HG03565 (cell line): Measurements from ENCODE around the gene WFS1.

Experiments
- ATAC-seq: cut with Tn5 transposase; IDR thresholded peaks from one replicate; pipeline ENCODE4 v1.9.1; 2021; ENCODE audit warnings: mild to moderate bottlenecking, moderate library complexity; ENCODE audit not compliant: unreplicated experiment

Gene WFS1

DNA sequence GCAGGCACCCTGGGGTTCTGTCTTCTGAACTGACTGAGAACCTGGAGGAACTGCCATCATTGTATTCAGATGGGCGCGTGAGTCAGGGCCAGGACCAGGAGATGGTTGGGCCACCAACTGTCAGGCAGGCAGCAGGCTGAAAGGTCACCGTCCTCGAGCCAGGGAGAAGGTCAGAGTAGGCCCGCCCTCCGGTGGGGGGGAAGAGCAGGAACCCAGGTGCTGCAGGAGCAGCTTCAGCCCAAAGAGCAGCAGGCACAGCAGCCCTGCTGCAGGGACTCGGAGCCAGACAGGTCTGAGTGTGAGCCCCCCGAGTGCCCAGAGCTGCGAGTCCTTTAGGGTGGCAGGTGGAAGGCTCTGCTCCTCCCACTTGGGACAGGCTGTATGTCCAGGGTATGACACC, 26.4 kb downstream of the WFS1 start:
- no peak for ATAC-seq

DNA sequence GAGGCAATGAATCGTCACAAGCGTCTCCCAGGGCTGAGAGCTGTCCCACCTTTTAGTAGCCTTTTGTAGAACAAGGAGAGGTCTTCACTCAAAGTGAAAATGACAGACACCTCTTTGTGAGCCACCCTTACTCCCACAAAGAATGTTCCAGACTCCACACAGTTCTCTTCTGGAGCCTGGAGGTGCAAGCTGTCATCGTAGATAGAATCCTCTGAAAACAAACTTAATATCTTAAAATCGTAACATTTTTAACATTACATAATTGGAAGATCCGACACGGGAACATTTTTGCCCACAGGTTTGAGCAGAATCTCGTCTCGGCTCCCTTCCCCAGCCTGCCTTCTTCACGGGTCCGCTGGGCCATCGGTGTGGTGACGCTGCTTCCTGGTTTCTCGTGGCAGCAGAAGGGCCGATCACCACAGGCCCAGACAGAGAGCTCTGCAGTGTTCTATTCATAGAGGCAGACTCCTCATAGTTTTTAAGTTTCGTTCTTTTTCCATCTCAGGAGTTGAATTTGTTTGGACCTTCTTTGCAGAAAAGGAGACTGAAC, 27.7 kb downstream of the WFS1 start:
- no peak for ATAC-seq

DNA sequence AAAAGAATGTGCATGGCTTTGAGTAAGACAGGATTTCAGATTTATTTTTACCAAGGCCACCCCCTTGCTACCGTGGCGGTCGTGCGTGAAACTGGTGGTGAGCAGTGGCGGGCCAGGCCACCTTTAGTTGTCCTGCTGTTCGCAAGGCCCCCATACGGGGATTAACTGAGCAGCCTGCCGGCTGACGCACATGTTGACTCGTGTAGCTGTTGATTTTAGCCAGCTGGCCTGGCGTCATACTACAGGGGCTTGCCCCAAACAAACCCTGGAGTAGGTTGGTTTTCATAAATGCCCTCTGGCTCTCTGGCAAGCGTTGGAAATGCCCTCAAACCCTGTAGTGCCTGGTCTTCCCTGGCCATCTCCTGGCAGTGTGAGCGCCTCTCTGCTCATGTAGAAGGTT, 28.4 kb downstream of the WFS1 start:
- ATAC-seq = no peak

DNA sequence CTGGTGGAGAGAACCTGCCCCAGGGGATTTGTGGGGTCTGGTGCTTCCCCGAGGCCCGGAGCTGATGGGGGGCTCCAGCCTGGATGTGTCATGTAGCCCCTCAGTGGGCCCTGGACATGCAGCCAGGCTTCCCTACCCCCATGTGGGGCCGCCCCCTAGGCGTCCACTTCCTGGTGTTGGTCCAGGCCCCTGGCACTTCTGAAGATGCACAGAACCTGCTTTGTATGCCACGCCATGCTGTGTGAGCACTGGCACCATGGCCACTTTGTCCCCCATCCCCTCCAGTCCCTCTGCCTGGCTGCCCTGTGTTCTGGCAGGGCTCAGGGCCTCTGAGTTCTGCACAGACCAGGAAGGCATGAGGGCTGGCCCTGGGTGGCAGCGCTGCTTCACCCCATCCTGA, 29.2 kb downstream of the WFS1 start:
- no peak for ATAC-seq

DNA sequence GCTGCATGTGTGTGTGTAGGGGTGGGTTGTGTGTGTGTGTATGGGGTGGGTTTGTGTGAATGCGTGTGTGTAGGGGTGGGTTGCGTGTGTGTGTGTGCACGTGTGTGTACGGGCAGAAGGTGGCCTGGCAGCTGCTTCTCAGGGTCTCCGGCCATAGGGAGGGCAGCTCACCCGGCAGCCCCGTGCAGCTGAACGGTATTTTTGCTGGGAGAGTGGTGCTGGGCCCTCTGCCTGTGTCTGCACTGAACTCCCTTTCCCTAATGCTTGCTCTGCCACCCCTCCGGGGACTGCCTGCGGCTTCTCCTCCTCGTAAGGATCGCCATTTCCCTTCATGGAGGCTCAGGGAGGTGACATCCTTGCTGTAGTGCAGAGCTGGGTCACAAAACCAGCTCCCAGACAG, 30.2 kb downstream of the WFS1 start:
- ATAC-seq = no peak

DNA sequence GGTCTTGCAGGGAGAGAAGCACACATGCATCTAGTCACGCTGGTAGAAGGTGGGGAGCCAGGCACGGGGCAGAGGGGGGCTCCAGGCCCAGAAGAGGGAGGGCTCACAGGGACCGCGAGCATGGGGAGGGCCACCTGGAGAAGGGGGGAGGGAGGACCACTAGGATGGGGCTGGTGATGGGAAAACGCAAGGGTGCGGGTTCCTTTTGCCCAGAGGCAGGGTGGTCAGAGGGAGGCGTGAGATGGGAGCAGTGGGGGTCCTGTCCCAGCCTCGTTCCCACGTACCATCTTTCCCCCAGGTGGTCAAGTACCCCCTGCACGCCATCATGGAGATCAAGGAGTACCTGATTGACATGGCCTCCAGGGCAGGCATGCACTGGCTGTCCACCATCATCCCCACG, 30.7 kb downstream of the WFS1 start:
- no peak for ATAC-seq

DNA sequence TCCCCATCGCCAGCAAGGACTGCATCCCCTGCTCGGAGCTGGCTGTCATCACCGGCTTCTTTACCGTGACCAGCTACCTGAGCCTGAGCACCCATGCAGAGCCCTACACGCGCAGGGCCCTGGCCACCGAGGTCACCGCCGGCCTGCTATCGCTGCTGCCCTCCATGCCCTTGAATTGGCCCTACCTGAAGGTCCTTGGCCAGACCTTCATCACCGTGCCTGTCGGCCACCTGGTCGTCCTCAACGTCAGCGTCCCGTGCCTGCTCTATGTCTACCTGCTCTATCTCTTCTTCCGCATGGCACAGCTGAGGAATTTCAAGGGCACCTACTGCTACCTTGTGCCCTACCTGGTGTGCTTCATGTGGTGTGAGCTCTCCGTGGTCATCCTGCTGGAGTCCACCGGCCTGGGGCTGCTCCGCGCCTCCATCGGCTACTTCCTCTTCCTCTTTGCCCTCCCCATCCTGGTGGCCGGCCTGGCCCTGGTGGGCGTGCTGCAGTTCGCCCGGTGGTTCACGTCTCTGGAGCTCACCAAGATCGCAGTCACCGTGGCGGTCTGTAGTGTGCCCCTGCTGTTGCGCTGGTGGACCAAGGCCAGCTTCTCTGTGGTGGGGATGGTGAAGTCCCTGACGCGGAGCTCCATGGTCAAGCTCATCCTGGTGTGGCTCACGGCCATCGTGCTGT, 31.5 kb downstream of the WFS1 start:
- no peak for ATAC-seq

DNA sequence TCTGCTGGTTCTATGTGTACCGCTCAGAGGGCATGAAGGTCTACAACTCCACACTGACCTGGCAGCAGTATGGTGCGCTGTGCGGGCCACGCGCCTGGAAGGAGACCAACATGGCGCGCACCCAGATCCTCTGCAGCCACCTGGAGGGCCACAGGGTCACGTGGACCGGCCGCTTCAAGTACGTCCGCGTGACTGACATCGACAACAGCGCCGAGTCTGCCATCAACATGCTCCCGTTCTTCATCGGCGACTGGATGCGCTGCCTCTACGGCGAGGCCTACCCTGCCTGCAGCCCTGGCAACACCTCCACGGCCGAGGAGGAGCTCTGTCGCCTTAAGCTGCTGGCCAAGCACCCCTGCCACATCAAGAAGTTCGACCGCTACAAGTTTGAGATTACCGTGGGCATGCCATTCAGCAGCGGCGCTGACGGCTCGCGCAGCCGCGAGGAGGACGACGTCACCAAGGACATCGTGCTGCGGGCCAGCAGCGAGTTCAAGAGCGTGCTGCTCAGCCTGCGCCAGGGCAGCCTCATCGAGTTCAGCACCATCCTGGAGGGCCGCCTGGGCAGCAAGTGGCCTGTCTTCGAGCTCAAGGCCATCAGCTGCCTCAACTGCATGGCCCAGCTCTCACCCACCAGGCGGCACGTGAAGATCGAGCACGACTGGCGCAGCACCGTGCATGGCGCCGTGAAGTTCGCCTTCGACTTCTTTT, 32.2 kb downstream of the WFS1 start:
- no peak for ATAC-seq

DNA sequence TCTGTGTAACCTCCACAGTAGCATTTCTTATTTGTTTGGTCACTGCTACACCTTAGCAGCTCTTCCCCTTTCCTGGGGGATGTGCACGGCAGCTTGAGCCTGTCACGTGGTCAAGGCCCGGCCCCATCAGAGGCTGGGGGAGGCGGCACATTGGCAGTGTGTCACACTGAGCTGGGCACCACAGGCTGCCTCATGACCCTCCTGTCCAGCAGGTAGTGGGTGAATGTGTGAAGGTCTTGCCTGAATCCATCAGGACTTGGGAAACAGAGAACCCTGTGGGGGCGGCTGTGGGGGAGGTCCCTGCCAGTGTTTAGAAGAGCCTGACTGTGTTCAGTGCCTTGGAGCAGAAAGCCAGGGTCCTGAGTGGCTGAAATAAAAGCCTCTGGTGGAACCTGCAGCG, 33.2 kb downstream of the WFS1 start:
- ATAC-seq = no peak

DNA sequence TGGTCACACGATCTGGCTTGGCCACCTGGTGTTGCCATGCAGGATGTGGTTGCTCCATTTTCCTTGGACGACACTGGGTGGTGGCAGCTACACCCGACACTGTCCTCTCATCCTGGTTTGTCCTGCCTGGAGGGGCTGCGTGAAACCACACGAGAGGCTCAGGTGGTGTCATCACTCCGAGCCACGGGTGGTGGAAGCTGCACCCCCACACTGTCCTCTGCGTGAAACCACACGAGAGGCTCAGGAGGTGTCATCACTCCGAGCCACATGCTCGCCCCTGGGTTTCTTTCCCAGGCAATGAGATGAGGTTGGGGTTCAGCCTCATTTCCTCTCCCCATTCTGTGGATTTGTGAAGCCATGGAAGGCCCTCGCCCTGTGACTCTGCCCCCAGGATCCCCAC, 34.3 kb downstream of the WFS1 start:
- ATAC-seq = no peak

DNA sequence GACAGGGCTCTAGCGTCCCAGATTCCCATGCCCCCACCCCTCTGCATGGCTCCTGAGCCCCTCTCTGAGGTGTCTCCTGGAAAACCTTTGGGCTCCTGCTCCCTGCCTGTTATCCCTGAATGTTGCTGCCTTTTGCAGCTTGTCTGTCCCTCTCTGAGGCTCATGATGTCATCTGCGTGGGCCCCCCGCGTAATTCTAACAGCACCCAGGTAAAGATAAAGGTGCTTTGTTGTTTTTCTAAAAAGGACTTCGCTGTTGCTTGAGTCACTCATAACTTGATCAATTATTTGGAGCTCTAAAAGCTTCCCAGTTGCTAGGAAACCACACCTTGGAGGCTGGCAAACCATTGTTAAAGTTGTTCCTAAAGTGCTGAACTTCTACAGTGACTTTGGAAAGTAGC, 36.6 kb downstream of the WFS1 start:
- ATAC-seq = no peak

DNA sequence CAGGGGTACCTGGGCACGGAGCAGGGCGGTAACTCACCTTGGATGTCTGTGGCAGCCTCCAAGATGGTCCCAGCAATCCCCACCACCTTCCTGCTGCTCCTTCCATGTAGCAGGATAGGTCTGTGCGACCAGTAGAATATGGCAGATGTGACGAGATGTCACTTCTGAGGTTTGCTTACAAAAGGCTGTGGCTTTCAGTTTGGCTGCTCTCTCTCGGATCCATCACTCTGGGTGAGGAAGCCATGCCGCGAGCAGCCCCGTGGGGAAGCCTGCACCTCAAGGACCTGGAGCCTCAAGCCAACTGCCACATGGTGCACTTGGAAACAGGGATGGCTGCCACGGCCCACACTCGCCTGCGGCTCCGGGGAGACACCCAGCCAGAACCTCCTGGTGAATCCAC, 37.6 kb downstream of the WFS1 start:
- ATAC-seq = no peak

DNA sequence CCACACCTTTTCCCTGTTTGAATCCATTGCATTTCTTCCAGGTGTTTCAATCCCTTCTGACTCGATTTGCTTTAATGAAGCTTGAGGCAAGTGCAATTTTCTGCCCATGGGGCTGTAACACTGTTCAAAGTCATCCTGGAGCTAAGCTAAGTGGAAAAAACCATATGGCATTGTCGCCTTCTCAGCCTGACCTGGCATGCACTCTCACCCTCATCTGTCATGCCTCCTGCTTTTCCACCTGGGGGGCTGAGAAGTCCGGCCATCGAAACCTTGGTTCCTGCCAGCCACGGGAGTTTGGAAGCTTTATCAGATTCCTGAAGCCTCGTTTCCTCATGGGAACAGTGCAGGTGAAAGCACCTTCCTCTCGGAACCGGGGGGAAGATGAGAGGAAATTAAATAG, 38.2 kb downstream of the WFS1 start:
- ATAC-seq = no peak

DNA sequence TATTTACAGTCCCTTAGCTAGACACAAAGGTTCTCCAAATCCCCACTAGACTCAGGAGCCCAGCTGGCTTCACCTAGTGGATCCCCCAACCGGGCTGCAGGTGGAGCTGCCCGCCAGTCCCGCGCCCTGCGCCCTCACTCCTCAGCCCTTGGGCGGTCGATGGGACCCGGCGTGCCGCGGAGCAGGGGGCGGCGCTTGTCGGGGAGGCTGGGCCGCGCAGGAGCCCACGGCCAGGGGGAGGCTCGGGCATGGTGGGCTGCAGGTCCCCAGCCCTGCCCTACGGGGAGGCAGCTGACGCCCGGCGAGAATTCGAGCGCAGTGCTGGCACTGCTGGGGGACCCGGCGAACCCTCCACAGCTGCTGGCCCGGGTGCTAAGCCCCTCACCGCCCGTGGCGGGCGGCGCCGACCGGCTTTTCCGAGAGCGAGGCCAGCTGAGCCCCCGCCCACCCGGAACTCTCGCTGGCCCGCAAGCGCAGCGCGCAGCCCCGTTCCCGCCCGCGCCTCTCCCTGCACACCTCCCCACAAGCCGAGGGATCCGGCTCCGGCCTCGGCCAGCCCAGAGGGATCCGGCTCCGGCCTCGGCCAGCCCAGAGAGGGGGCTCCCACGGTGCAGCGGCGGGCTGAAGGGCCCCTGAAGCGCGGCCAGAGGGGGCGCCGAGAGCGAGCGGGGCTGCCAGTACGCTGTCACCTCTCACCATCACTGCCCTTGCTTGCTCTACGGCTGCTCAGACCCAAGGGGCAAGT, 39.4 kb downstream of the WFS1 start:
- ATAC-seq = no peak

DNA sequence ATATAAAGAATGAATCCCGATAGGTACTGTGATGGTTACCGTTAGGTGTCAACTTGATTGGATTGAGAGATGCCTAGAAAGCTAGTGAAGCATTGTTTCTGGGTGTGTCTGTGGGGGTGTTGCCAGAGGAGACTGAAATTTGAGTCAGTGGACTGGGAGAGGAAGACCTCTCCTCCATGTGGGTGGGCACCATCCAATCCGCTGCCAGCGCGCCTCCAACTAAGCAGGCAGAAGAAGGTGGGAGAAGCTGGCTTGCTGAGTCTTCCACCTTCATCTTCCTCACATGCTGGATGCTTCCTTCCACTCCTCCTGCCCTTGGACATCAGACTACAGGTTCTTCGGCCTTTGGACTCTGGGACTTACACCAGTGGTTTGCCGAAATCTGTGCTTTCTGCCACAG, 40.1 kb downstream of the WFS1 start:
- ATAC-seq = no peak

DNA sequence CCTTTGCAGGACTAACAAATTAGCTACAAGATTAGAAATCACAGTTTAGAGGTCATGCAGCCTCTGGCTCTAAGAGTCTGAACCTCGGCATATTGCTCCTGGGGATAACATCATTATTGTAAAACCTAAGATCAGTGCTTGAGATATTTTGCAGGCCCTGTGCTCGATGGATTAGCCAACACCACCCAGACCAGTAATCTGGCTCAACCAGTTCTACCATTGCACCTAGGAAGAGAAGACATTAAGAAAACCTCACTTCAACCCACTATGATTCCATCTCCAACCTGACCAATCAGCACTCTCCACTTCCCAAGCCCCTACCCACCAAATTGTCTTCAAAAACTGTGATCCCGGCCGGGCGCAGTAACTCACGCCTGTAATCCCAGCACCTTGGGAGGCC, 43.6 kb downstream of the WFS1 start:
- no peak for ATAC-seq

DNA sequence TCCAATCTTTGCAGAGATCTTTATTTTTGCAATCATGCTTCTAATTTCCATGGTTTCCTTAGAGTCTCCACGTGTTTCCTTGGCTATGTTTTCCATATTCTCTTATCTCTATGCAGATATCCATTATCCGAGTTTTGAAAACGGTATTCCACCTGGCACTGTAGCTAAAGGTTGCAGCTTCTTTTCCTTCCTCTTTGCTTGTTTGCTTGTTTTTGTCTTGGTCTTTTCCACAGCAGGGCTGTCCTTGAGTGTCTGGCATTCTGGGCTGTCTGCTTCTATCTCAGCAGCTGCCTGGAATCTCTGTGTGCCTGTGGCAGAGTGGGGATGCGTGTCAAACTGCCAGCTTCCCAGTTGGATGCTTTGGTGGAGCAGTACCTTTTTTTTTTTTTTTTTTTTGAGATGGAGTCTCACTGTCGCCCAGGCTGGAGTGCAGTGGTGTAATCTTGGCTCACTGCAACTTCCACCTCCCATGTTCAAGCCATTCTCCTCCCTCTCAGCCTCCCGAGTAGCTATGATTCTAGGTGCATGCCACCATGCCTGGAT, 46.9 kb downstream of the WFS1 start:
- no peak for ATAC-seq

DNA sequence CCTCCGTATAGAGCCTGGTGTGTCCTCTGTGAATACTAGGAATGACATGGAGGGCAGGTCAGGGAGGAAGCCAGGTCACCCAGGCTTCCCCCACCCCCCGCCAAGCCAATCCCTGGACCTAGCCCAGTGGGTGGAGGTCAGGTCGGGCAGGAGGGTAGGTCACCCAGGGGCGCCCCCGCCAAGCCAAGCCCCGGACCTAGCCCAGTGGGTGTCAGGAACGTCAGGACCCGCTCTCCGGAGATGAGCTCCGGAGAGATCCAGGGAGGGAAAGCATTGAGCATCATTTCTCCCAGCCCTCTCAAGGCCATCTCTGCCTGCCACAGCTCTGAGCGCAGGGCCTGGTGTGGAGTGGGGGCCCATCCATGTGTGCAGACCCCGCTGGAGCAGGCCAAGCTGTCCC, 48.6 kb downstream of the WFS1 start:
- no peak for ATAC-seq

DNA sequence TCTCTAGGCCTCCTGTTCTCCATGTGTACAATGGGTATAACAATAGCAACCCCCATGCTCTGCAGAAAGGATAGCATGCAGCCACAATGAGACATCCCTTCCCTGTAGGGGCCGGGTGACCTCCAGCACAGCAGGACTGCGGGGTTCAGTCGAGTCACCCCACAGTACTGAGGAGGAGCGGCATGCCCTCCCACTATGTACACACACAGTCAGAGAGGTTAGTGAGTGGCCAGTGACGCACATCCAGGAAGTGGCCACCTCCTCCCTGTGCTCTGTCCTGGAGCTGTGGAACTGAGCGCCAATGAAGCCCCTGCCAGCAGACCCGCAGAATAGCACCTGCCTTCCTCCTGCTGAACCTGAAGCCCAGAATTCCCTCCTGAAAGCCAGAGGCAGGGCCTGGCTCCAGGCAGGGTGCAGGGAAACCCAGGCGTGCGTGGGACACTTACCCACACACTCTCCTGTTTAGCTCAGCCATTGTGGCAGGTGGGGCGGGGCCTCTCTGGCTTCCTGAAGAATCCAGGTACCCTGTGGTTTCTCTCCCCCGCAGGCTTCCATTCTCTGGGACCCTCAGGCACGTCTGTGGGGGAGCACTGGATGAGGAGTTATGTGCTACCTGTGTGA, 50.0 kb downstream of the WFS1 start:
- ATAC-seq = no peak

DNA sequence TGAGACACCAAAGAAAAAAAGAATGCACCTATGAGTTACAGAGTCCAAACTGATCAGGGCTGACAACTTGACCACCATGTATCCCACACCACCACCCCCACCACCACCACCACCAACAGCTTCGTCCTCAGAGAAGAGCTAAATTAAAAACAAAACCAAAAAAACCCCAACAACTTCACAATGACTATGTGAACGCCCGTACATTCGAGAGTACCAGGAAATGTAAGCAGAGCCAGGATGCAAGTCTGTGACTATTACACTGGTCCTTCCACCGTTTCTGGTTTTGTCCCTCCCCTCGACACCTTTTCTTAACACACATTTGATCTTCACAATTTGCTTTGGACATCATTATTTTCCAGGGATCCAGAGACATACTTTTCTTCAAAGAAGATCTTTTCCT, 51.0 kb downstream of the WFS1 start:
- no peak for ATAC-seq

DNA sequence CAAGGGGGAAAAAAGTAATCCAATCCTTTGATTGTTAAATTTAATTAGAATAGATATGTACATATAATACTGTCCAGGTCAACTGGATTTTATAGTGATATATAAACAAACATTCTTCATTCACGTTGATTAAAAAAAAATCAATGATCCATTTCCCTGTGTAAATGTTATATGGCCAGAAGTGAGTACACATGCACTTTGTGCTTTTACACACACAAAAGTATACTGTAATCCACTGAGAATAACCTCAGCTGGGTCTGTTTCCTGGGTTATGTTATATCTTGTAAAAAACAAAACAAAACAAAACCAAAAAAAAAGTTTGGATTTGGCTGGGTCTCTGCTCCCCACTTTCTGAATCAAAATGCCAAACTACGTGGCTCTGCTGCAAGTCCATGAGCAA, 51.7 kb downstream of the WFS1 start:
- ATAC-seq = no peak
